ENCODE measurements around the gene DPP6. TPM values are rescaled to one million over a fixed set of nuclear protein-coding genes. Genes with fewer than 3 reads are reported as not detected.

DPP6 gene
- total and polyA plus RNA-seq, 11 donors, result 0.05 to 2.9 (median 0.11) TPM; not detected in 3

DNA sequence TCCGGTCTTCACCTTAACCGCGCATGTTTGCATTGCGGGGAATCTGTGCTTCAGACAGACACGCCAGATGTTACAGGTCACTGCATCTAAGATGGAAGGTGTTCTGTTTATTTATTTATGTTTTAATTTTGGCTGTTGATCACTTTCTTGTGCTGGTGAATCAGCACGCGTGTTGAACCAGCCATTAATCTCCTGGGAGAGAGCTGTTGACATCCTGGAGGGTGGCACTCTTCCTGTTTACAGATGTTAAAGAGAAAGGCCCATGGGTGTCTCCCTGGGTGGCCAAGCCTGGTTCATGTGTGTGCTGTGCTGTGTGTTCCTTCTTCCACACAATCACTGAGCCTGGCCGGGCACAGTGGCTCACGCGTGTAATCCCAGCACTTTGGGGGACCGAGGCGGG, 595.4 kb downstream of the DPP6 start:
- WGBS, 4 donors, result 90 to 93% (median 92%) methylated on average over 12 of the region's 12 CpGs
- no peak overlapping the region for H3K27ac ChIP-seq
- intact Hi-C loops (cut with DNase I), result no loop called here
- H3K4me3 ChIP-seq, result no peak overlapping the region
- TF ChIP-seq, protein P1, sequence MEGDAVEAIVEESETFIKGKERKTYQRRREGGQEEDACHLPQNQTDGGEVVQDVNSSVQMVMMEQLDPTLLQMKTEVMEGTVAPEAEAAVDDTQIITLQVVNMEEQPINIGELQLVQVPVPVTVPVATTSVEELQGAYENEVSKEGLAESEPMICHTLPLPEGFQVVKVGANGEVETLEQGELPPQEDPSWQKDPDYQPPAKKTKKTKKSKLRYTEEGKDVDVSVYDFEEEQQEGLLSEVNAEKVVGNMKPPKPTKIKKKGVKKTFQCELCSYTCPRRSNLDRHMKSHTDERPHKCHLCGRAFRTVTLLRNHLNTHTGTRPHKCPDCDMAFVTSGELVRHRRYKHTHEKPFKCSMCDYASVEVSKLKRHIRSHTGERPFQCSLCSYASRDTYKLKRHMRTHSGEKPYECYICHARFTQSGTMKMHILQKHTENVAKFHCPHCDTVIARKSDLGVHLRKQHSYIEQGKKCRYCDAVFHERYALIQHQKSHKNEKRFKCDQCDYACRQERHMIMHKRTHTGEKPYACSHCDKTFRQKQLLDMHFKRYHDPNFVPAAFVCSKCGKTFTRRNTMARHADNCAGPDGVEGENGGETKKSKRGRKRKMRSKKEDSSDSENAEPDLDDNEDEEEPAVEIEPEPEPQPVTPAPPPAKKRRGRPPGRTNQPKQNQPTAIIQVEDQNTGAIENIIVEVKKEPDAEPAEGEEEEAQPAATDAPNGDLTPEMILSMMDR (IDR thresholded peaks at IDR 0.05), result no peak
- no peak for TF ChIP-seq POLR2A (IDR thresholded peaks at IDR 0.05)
- H3K4me1 ChIP-seq, result no peaks in the 10 kb centered on the region
- ATAC-seq (no peak), DNase-seq (no peak)
- no peaks in the 10 kb centered on the region for H3K27me3 ChIP-seq
- no peaks in the 10 kb centered on the region for H3K36me3 ChIP-seq
- peaks cover 0 to 7% (median 0%) of the 10 kb centered on the region in 12 donors for H3K9me3 ChIP-seq

DNA sequence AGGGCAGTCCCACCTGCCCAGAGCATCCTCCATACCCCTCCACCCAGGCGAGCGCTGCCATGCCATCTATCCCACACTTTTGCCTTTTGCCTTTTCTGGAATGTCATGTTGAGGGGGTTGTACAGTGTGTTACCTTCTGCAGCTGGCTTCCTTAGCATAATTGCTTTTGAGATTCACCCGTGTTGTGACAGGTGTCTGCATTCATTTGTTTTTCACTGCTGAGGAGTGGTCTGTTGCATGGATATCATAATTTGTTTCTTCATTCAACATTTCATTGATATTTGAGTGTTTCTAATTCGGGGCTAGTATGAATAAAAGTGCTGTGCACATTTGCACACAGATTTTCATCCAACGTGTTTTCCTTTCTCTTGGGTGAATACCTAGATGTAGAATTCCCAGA, 596.8 kb downstream of the DPP6 start:
- H3K4me1 ChIP-seq, result no peaks in the 10 kb centered on the region
- DNase-seq (no peak), ATAC-seq (no peak)
- intact Hi-C loops (cut with DNase I), result no loop called here
- TF ChIP-seq POLR2A (IDR thresholded peaks at IDR 0.05), result no peak
- TF ChIP-seq, protein P1 (IDR thresholded peaks at IDR 0.05), result no peak
- H3K9me3 ChIP-seq, result peaks cover 0 to 7% (median 0%) of the 10 kb centered on the region in 12 donors
- H3K36me3 ChIP-seq, result no peaks in the 10 kb centered on the region
- no peak overlapping the region for H3K4me3 ChIP-seq
- H3K27ac ChIP-seq, result no peak overlapping the region
- H3K27me3 ChIP-seq, result no peaks in the 10 kb centered on the region
- WGBS, 4 donors, result 75 to 79% (median 77%) methylated on average over 5 of the region's 5 CpGs

DNA sequence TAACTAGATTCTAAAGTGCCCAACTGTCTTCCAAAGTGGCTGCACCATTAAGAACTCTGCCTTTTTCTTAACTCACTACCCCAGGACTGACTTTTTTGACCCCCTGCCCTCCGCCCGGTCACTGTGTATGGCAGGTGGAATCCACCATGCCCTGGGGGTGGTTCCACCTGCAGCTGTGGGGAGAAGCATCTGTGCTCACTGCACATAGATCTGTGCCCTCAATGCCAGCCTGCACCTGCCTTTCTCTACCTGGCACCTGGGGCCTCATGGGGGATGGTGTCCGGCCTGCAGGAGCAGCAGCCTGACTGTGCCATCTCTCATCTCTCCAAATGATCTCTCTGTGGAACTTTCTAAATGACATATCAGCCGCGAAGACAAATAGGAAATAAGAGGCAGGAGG, 597.2 kb downstream of the DPP6 start:
- Histone ChIP-seq H3K36me3 (no peaks in the 10 kb centered on the region), H3K9me3 (peaks cover 0 to 7% (median 0%) of the 10 kb centered on the region in 12 donors), H3K27ac (no peak overlapping the region), H3K4me3 (no peak overlapping the region), H3K4me1 (no peaks in the 10 kb centered on the region), H3K27me3 (no peaks in the 10 kb centered on the region)
- TF ChIP-seq, protein P1 (IDR thresholded peaks at IDR 0.05), result no peak
- TF ChIP-seq POLR2A (IDR thresholded peaks at IDR 0.05), result no peak
- DNase-seq (no peak), ATAC-seq (no peak)
- intact Hi-C loops (cut with DNase I), result no loop called here
- WGBS, 4 donors, result 72 to 83% (median 74%) methylated on average over 4 to 5 of the region's 5 CpGs

DNA sequence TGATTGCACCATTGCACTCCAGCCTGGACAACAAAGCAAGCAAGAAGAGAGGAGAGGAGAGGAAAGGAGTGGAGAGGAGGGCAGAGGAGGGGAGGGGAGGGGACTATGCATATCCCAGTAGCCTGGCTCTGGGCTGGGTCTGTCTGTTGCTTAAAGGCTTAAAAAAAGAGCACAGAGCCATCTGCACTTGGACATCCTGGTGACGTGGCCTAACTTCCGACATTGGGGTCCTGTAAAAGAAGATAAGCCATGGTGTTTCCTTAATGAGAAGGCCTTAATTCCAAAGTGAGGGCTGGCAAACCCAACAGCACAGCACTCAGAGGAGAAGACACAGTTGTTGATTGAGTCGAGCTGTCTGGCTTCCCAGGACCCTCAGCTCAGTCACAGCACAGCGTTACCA, 598.1 kb downstream of the DPP6 start:
- H3K4me3 ChIP-seq, result no peak overlapping the region
- no peaks in the 10 kb centered on the region for H3K4me1 ChIP-seq
- WGBS, 4 donors, result 46 to 68% (median 57%) methylated on average over 3 to 4 of the region's 4 CpGs
- peaks cover 0 to 7% (median 0%) of the 10 kb centered on the region in 12 donors for H3K9me3 ChIP-seq
- H3K27me3 ChIP-seq, result no peaks in the 10 kb centered on the region
- TF ChIP-seq, protein P1 (IDR thresholded peaks at IDR 0.05), result no peak
- TF ChIP-seq POLR2A (IDR thresholded peaks at IDR 0.05), result no peak
- intact Hi-C loops (cut with DNase I), result no loop called here
- no peak overlapping the region for H3K27ac ChIP-seq
- no peak for DNase-seq
- ATAC-seq, result no peak
- no peaks in the 10 kb centered on the region for H3K36me3 ChIP-seq

Measured in heart left ventricle (tissue), 16 donors.